Heart right ventricle (tissue), 16 donors: ENCODE measurements around the gene NOSTRIN. TPM values are rescaled to one million over a fixed set of nuclear protein-coding genes. Genes with fewer than 3 reads are reported as not detected.

ENCODE experiments used
- ATAC-seq, 8 donors: fragments of 200-7000 bp; cut with Tn5 transposase; one replicate each; pipeline ENCODE4 v1.9.1; 2020; ENCODE audit warnings: mild to moderate bottlenecking in 8 of 8, moderate library complexity in 8 of 8, moderate number of reproducible peaks in 1 of 8
- DNase-seq, 2 donors: peaks; one replicate each; pipeline ENCODE4 v3.0.0-alpha.2; 2020
- H3K27ac ChIP-seq, 10 donors: fragments of 200-600 bp; sonication (generic) in 2 of 10; one replicate each; pipeline versions ENCODE4 v1.5.0 to v1.8.0; 2020 to 2022; ENCODE audit warnings: mild to moderate bottlenecking in 3 of 10
- H3K27me3 ChIP-seq, 7 donors: fragments of 200-600 bp; one replicate each; pipeline ENCODE4 v1.8.0; 2021 to 2022; ENCODE audit warnings: mild to moderate bottlenecking in 2 of 7
- H3K36me3 ChIP-seq, 9 donors: fragments of 200-600 bp; sonication (generic) in 1 of 9; one replicate each; pipeline versions ENCODE4 v1.5.0 to v1.8.0; 2020 to 2022; ENCODE audit warnings: mild to moderate bottlenecking in 2 of 9
- H3K4me1 ChIP-seq, 9 donors: fragments of 200-600 bp; sonication (generic) in 1 of 9; one replicate each; pipeline versions ENCODE4 v1.5.0 to v1.8.0; 2020 to 2022; ENCODE audit warnings: mild to moderate bottlenecking in 4 of 9
- H3K4me3 ChIP-seq, 10 donors: fragments of 200-600 bp; sonication (generic) in 2 of 10; one replicate each; pipeline versions ENCODE4 v1.5.0 to v1.8.0; 2020 to 2022; ENCODE audit warnings: mild to moderate bottlenecking in 7 of 10, moderate library complexity in 2 of 10
- H3K9me3 ChIP-seq, 11 donors: fragments of 200-600 bp in 10 of 11; sonication (generic) in 2 of 11; one replicate each; pipeline versions ENCODE4 v1.5.0 to v1.8.0; 2013 to 2022; ENCODE audit warnings: mild to moderate bottlenecking in 2 of 11, control low read depth in 1 of 11, moderate library complexity in 1 of 11
- WGBS, 2 donors: extraction: QIAGEN DNeasy Blood & Tissue Kit; methylation state at CpG; one replicate each; pipeline ENCODE4 v1.1.7; 2013; ENCODE audit warnings: inconsistent platforms in 1 of 2; 5-methylcytosine and 5-hydroxymethylcytosine counted together
- intact Hi-C, 10 donors: fragments of 100-400 bp; cut with DNase I; formaldehyde crosslinking; loops; one replicate each; pipeline versions ENCODE4 v1.11.1 to v1.14.2; 2022
- polyA plus RNA-seq, 2 donors: library from polyadenylated mRNA; stranded (reverse); fragments of 200-250 nt; gene quantifications; one replicate each; pipeline ENCODE4 v1.2.3, GENCODE V29; 2013
- total RNA-seq, 10 donors: library from RNA; stranded (reverse); fragmentation: NEBNext Ultra II Directional in 3 of 10; extraction: Animal tissue kit (Norgen Biotek cat#: 25700) in 3 of 10; gene quantifications; one replicate each; pipeline versions ENCODE4 v1.2.1 to v1.2.4, GENCODE V29; 2021 to 2023
- TF ChIP-seq, protein P1 (sequence below), 9 donors: fragments of 200-600 bp; sonication (generic) in 2 of 9; IDR thresholded peaks; one replicate each; pipeline versions ENCODE4 v1.5.0 to v1.8.0; 2021 to 2022; ENCODE audit warnings: antibody characterized with exemption in 9 of 9, mild to moderate bottlenecking in 5 of 9, moderate library complexity in 1 of 9
- donor health status: Arrhythmogenic right ventricular cardiomyopathy.
- donor health status: ischemic (EF 13 %, LVEDD 7.1; RV severe dilation, severe dysfunction).
- donor health status: healthy with polysubstance abuse.
- donor health status: DM: no; HTN: yes; CAD: no.
- donor health status: DM: no; HTN: no; CAD: no.
- donor health status: ischemic (EF 25% LVEDD 6.9; RV normal size, moderate dysfunction).
- donor health status: ischemic (EF 25% LVEDD 5.7; RV mildly dilated, moderate dysfunction).
- donor health status: healthy.
- donor health status: DM: yes; HTN: yes; CAD: no.
- donor health status: Ischemic cardiomyopathy.
- donor health status: ischemic (EF 35%, LVEDD 5.7; RV mildly dilated, moderate dysfunction).
- donor health status: nonischemic (EF 11% LVEDD 7.7; RV severe dilation, severe dysfunction).
- donor health status: DM: yes; HTN: yes; CAD: no.
- donor health status: PGD.
- donor health status: ischemic (EF 29% LVEDD 5.4; RV normal size, mild dysfunction).
- donor health status: nonischemic (EF 23%, LVEDD 6.1; RV moderate dilation, normal function).

NOSTRIN gene
- total and polyA plus RNA-seq, 12 donors, result 5.0 to 44.6 (median 12.2) TPM

DNA sequence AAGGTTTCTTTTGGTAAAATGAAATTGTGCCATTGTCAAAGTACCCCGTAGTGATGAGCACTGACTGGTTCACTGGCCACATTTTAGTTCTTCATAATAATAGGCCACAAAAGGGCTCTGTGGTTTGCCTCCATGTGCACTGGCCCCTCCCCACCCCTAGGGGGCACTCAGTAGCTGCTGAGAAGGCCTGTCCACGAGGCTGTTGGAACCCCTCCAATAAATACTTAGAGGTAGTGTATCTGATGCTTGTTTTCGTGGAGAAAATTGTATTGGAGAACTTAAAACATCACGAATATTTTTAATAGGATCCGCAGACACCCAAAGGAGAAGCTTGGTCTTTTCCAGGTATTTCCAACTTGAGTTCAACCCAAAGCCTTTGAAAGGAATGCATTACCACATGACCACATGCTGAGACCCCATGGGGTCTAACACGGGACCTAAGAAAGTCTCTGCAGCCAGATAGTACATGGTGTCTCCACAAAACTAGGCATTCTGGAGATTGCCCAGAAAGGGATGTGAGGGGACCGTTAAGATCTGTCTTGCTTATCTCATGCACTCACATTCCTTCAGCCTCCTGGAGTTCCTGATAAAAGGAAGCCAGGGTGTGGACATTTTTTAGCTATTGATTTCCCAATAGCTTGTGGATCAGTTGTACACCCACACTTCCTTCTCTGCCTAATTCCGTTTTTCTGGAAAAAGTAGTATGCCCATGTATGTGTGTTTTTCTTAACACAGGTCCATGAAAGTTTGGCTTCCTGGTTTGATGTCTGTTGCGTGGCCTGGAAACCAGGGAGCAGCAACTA is 28.5 kb upstream of the NOSTRIN start:
- Histone ChIP-seq H3K9me3 (peaks cover 0 to 8% (median 0%) of the 10 kb centered on the region in 11 donors), H3K4me1 (peaks cover 0 to 21% (median 6%) of the 10 kb centered on the region in 9 donors), H3K4me3 (no peak overlapping the region), H3K36me3 (peaks cover 0 to 9% (median 0%) of the 10 kb centered on the region in 9 donors), H3K27ac (peak overlapping the region in 1 of 10 donors; percentile 3), H3K27me3 (no peaks in the 10 kb centered on the region)
- DNase-seq (peak; percentile 51 to 76), ATAC-seq (peak; percentile 64 to 90 (median 84))
- intact Hi-C loops, result loop anchor here in 9 of 10 donors (1.0 to 10.0 kb wide), 10 partner anchors 43 to 148 kb away; no protein-coding TSS in a partner anchor
- TF ChIP-seq, protein P1, sequence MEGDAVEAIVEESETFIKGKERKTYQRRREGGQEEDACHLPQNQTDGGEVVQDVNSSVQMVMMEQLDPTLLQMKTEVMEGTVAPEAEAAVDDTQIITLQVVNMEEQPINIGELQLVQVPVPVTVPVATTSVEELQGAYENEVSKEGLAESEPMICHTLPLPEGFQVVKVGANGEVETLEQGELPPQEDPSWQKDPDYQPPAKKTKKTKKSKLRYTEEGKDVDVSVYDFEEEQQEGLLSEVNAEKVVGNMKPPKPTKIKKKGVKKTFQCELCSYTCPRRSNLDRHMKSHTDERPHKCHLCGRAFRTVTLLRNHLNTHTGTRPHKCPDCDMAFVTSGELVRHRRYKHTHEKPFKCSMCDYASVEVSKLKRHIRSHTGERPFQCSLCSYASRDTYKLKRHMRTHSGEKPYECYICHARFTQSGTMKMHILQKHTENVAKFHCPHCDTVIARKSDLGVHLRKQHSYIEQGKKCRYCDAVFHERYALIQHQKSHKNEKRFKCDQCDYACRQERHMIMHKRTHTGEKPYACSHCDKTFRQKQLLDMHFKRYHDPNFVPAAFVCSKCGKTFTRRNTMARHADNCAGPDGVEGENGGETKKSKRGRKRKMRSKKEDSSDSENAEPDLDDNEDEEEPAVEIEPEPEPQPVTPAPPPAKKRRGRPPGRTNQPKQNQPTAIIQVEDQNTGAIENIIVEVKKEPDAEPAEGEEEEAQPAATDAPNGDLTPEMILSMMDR (IDR thresholded peaks at IDR 0.05), result peak; percentile 82 to 93 (median 89)
- WGBS, 2 donors, result 40 to 47% methylated on average over 9 of the region's 9 CpGs

DNA sequence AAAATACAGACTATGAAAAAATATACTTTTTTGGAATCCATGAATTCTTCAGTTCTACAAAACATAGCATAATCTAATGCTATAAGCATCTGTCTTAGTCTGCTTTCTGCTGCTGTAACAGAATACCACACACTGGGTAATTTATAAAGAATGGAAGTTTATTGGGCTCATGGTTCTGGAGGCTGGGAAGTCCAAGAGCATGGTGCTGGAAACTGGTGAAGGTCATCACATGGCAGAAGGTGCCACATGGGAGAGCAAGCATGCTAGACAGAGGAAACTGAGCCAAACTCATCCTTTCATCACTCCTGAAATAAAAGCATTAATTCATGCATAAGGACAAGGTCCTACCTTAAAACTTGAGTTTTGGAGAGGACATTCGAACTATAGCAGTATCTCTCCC is 26.6 kb upstream of the NOSTRIN start:
- intact Hi-C loops, result loop anchor here in 4 of 10 donors (5.0 to 10.0 kb wide), 3 partner anchors 69 to 141 kb away; no protein-coding TSS in a partner anchor
- Histone ChIP-seq H3K36me3 (no peaks in the 10 kb centered on the region), H3K27me3 (no peaks in the 10 kb centered on the region), H3K27ac (no peak overlapping the region), H3K4me1 (peaks cover 0 to 29% (median 6%) of the 10 kb centered on the region in 9 donors), H3K4me3 (no peak overlapping the region), H3K9me3 (peaks cover 0 to 8% (median 0%) of the 10 kb centered on the region in 11 donors)
- TF ChIP-seq, protein P1 (IDR thresholded peaks at IDR 0.05), result no peak
- 0% methylated on average over 1 of the region's 1 CpG for WGBS, 2 donors
- ATAC-seq, result no peak
- no peak for DNase-seq

DNA sequence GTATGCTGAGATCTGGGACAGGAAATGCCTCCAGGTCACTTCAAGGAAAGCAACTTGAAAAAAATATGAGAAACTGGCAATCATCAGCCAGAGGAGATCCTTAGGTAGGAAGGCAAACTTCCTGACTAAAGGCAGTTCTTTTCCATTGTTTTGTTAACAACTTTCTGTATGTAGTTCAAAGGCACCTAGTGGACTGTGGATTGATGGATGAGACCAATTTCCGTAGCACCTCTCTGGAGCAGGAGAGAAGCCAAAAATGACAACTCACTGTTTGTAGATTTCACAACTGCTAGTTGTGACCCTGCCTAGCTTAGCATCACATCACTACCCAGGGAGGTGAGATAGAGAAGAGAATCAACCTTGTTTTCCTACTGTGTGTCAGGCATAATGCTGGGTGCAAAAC is 21.8 kb upstream of the NOSTRIN start:
- Histone ChIP-seq H3K4me3 (no peak overlapping the region), H3K9me3 (peaks cover 0 to 5% (median 0%) of the 10 kb centered on the region in 11 donors), H3K27ac (no peak overlapping the region), H3K4me1 (peaks cover 0 to 15% (median 0%) of the 10 kb centered on the region in 9 donors), H3K27me3 (no peaks in the 10 kb centered on the region), H3K36me3 (no peaks in the 10 kb centered on the region)
- peak in 2 of 8 donors; percentile 21 to 31 for ATAC-seq
- DNase-seq, result no peak
- TF ChIP-seq, protein P1 (IDR thresholded peaks at IDR 0.05), result no peak
- intact Hi-C loops, result loop anchor here in 1 of 10 donors (10.0 kb wide), 1 partner anchor 54 kb away; no protein-coding TSS in a partner anchor
- 67 to 78% methylated on average over 1 of the region's 1 CpG for WGBS, 2 donors

DNA sequence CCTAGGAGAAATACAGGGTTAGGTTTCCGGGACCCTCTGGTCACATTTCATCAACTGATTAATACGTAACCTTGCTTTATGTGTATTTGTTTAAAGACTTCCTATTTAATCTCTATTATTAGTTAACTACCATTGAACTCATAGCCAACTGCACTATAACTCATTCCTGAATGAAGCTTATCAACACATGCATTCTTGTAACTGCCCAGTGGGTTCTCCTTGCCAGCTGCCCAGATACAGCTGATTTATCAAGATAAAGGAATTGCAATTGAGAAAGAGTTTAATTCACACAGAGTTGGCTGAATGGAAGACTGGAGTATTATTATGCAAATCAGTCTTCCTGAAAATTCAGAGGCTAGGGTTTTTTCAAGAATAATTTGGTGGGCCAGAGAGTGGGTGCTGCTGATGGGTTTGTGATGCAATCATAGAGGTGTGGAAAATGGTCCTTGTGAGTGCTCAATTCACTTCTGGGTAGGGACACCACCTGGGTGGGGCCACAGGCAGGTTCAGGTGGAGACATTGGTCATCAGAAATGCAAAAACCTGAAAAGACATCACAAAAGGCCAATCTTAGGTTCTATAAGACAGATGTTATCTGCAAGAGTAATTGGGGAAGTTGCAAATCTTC is 21.1 kb upstream of the NOSTRIN start:
- ATAC-seq (no peak), DNase-seq (no peak)
- Histone ChIP-seq H3K36me3 (no peaks in the 10 kb centered on the region), H3K9me3 (no peaks in the 10 kb centered on the region), H3K4me1 (peaks cover 0 to 15% (median 0%) of the 10 kb centered on the region in 9 donors), H3K27me3 (no peaks in the 10 kb centered on the region), H3K4me3 (no peak overlapping the region), H3K27ac (no peak overlapping the region)
- TF ChIP-seq, protein P1 (IDR thresholded peaks at IDR 0.05), result no peak
- WGBS, 2 donors, result 95 to 96% methylated on average over 2 of the region's 2 CpGs
- intact Hi-C loops, result loop anchor here in 1 of 10 donors (10.0 kb wide), 1 partner anchor 53 kb away; no protein-coding TSS in a partner anchor
